ENCODE results near the gene HYDIN.

The HYDIN gene

GRCh38 chr16:71230122-71230845 lies at the start of gene HYDIN:
Gene HYDIN (minus strand): TSS chr16:71230722. CDS start chr16:71186895, 43,827 bp downstream.
- no peak for FAIRE-seq
- no peak for DNase-seq (ENCODE audit: extremely low spot score, insufficient read length, low read depth)

GRCh38 chr16:71276589-71277334 lies 46.2 kb upstream of the HYDIN start:
- DNase-seq (ENCODE audit: extremely low spot score, insufficient read length, low read depth) (no peak), FAIRE-seq (no peak)

GRCh38 chr16:71273384-71273783 lies 42.9 kb upstream of the HYDIN start:
- DNase-seq (ENCODE audit: extremely low spot score, insufficient read length, low read depth) (no peak), FAIRE-seq (no peak)

- DNase-seq (ENCODE audit: extremely low spot score, insufficient read length, low read depth): no peak
- no peak for FAIRE-seq
Measured at GRCh38 chr16:71264299-71264698, 33.8 kb upstream of the HYDIN start.

- no peak for FAIRE-seq
Measured at GRCh38 chr16:71263582-71263981, 33.1 kb upstream of the HYDIN start.

GRCh38 chr16:71262391-71262790 lies 31.9 kb upstream of the HYDIN start:
- DNase-seq (ENCODE audit: extremely low spot score, insufficient read length, low read depth): no peak
- no peak for FAIRE-seq

More at GRCh38 chr16:71263582-71263981, 33.1 kb upstream of the HYDIN start:
- DNase-seq (ENCODE audit: extremely low spot score, insufficient read length, low read depth): no peak

GRCh38 chr16:71260995-71261394 lies 30.5 kb upstream of the HYDIN start:
- FAIRE-seq (no peak), DNase-seq (ENCODE audit: extremely low spot score, insufficient read length, low read depth) (no peak)

- no peak for FAIRE-seq
- DNase-seq (ENCODE audit: extremely low spot score, insufficient read length, low read depth): no peak
Measured at GRCh38 chr16:71259086-71259485, 28.6 kb upstream of the HYDIN start.

GRCh38 chr16:71258372-71258771 lies 27.9 kb upstream of the HYDIN start:
- FAIRE-seq (no peak), DNase-seq (ENCODE audit: extremely low spot score, insufficient read length, low read depth) (no peak)

GRCh38 chr16:71257768-71258167 lies 27.2 kb upstream of the HYDIN start:
- FAIRE-seq (no peak), DNase-seq (ENCODE audit: extremely low spot score, insufficient read length, low read depth) (no peak)

- DNase-seq (ENCODE audit: extremely low spot score, insufficient read length, low read depth) (no peak), FAIRE-seq (no peak)
Measured at GRCh38 chr16:71255721-71256120, 25.2 kb upstream of the HYDIN start.

- DNase-seq (ENCODE audit: extremely low spot score, insufficient read length, low read depth): no peak
Measured at GRCh38 chr16:71254832-71255525, 24.5 kb upstream of the HYDIN start.

GRCh38 chr16:71250461-71251235 lies 20.1 kb upstream of the HYDIN start:
- no peak for DNase-seq (ENCODE audit: extremely low spot score, insufficient read length, low read depth)
- no peak for FAIRE-seq

More at GRCh38 chr16:71254832-71255525, 24.5 kb upstream of the HYDIN start:
- no peak for FAIRE-seq

- FAIRE-seq (no peak), DNase-seq (ENCODE audit: extremely low spot score, insufficient read length, low read depth) (no peak)
Measured at GRCh38 chr16:71249399-71249798, 18.9 kb upstream of the HYDIN start.

GRCh38 chr16:71247478-71247877 lies 17.0 kb upstream of the HYDIN start:
- FAIRE-seq (no peak), DNase-seq (ENCODE audit: extremely low spot score, insufficient read length, low read depth) (no peak)

- no peak for FAIRE-seq
Measured at GRCh38 chr16:71246309-71246708, 15.8 kb upstream of the HYDIN start.

GRCh38 chr16:71244521-71244920 lies 14.0 kb upstream of the HYDIN start:
- no peak for FAIRE-seq
- no peak for DNase-seq (ENCODE audit: extremely low spot score, insufficient read length, low read depth)

More at GRCh38 chr16:71246309-71246708, 15.8 kb upstream of the HYDIN start:
- no peak for DNase-seq (ENCODE audit: extremely low spot score, insufficient read length, low read depth)

- DNase-seq (ENCODE audit: extremely low spot score, insufficient read length, low read depth) (no peak), FAIRE-seq (no peak)
Measured at GRCh38 chr16:71242601-71243000, 12.1 kb upstream of the HYDIN start.

GRCh38 chr16:71242036-71242435 lies 11.5 kb upstream of the HYDIN start:
- DNase-seq (ENCODE audit: extremely low spot score, insufficient read length, low read depth) (no peak), FAIRE-seq (no peak)

- DNase-seq (ENCODE audit: extremely low spot score, insufficient read length, low read depth): no peak
- FAIRE-seq: no peak
Measured at GRCh38 chr16:71229344-71229743, 1.2 kb downstream of the HYDIN start.

All from GM18507 (cell line).